GM21717 (cell line): Measurements from ENCODE around the gene PPP1R11.
"Not testable (repeated sequence)": the region's sequence is repeated elsewhere in the genome, so short reads cannot be mapped to it uniquely, and the experiment has no call there.

Source experiments
- ATAC-seq: cut with Tn5 transposase; IDR thresholded peaks from one replicate; pipeline ENCODE4 v1.9.1; 2021; ENCODE audit warnings: mild to moderate bottlenecking, moderate library complexity; ENCODE audit not compliant: unreplicated experiment

PPP1R11 gene

GRCh38 chr6:30093951-30094661, 27.1 kb downstream of the PPP1R11 start:
- no peak for ATAC-seq

DNA sequence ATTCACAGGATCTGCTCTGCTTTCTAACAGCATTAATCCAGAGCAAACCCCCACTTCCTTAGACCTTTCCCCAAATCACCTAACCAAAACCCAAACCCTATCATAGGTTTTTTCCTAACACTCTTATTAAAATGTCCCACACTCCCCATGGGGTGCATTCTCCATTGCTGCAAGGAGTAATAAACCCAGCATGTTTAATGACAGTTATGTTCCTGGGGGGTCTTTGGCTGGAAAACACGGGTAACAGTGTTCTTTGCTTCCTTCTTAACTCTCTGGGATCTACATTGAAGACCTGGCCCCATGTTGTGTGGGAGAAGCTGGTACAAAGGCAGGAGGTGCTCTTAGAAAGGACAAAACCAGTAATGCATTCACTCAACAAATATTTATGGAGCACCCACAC, 29.8 kb downstream of the PPP1R11 start:
- ATAC-seq: no peak

GRCh38 chr6:30097902-30098768, 31.1 kb downstream of the PPP1R11 start:
- no peak for ATAC-seq

DNA sequence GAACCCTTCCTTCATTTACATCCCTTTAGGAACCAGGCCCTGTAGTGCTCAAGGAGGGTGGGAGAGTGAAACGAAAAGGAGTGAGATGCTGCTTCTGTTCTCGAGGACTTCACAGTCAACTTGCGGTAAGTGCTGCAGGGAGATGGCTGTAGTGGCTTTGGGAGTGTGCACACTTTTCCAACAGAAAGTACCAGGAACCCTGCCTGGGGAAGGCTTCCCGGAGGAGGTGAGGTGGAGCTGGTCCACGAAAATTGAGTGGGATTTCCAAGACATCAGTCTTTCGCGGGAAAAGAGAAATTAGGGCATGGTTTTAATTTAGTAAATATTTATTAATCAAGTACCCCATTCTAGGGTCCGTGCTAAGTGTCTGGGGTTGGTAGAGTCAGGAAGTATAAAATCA, 33.2 kb downstream of the PPP1R11 start:
- no peak for ATAC-seq

DNA sequence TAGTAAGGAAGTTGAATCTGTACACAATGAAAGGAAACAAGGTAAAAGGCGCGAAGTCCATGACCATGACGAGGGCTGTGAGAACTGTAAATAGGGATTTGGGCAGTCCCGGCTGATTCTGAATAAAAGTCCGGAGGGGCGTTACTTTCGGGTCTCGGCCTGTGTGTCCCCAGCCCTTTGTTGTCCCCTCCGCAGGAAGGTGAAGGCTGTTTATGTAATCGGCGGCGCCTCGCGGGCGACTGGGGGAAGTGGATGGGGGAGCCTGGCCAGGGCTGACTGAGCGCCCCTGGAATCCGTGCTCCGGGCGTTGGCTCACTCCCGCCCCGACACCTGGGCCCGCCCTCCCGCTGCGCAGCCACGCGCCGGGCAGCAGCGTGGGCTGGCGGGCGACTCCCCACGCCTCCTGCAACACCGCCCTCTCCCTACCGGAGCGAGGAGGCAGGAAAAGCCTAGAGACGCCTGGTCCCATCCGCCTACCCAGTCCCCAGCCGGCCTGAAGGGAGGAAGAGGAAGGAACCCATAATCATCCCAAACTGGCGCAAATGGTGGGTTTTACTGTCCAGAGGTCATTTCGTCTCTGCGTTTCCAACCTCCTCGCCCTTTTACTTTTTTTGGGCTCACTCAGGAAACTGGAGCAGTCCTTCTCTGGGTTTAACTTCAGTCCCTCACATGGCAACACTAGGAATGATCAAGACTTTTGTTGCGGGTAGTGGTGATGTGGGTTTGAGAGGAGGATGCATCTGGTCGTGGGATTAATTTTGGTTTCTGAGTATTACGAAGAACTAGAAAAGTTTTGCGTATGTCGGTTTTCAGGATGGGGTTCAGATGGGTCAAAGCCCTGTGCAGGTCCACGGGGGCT, 33.8 kb downstream of the PPP1R11 start:
- no peak for ATAC-seq

- ATAC-seq: peak; percentile 50
These were observed 34.7 kb downstream of the PPP1R11 start for GRCh38 chr6:30101444-30102413.

- no peak for ATAC-seq
These were observed 35.5 kb downstream of the PPP1R11 start for GRCh38 chr6:30102414-30102969.

GRCh38 chr6:30102970-30103871, 36.2 kb downstream of the PPP1R11 start:
- ATAC-seq: peak; percentile 57

DNA sequence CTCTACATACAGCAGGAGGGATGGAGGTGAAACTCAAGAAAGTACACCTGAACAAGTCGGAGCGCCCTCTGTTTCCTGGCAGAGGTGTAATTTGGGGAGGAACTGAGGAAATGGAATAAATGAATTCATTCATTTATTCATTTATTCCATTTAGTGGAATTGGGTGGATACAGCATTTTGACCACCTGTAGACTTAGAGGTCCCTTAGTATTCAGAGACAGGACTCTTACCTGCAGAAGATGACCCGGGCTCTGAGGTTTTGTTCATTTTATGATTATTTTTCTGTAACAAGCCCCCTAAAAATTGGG, 36.8 kb downstream of the PPP1R11 start:
- ATAC-seq: no peak

- no peak for ATAC-seq
These were observed 37.7 kb downstream of the PPP1R11 start for GRCh38 chr6:30104661-30105060.

DNA sequence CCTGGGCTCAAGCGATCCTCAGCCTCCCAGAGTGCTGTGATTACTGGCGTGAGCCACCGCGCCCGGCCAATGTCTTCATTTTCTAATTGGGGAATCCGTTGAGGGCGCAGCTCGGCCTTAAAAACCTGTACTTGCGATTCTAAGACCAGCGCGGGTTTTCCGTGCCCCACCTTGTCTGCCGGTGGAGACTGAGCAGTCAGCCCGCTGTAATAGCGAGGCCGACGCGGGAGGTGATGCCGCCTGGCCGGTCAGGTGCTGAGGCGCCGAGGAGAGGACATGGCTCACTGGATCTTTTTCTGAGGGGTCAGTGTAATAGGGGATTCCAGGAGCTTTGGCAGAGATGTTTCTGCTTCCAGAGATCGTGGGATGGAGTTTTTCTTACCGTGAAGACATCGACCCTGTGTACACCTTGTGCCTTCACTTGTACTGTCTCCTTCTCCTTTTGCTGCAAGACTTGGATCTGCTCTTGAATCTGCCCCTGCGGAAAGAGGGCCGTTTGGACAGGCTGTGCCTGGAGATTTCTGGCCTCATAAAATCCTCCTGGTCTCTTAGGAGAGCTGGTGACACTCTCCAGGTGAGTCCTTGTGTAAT, 44.4 kb downstream of the PPP1R11 start:
- no peak for ATAC-seq

- no peak for ATAC-seq
These were observed 45.5 kb downstream of the PPP1R11 start for GRCh38 chr6:30112402-30112994.

DNA sequence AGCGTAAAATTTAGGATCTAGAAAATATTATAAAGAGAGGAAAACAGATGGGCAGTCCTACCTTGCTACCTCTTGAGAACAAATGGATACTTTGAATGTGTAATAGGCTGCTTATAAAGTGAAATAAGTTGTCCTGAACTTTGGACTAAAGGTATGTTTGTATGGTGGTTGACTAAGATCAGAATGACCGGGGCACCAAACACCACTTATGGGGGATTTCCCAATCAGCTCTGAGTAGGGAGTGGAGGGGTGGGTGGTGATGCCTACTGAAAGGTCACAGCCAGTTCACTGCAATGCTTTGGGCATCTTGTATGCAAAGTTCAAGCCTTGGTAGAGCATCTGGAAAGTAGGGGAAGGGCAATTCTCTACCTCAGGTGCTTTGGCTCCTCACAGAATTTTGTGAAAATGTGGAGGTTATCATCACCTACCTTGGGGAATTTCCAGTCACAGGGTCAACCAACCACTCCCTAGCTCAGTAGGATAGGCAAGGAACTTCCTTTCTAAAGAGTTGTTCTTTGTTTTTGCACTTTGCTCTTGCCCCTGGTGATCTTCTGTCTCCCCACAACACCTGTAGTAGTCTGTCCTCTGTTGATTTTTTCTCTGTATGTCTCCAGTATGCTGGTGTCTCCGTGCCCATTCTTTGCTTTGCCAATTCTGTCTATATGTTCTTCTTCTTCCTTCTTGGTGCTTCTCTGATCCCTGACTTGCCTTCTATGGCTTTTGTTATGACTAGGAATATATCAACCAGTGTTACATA, 46.2 kb downstream of the PPP1R11 start, which contains the start of gene TRIM31:
TRIM31 (minus strand) TSS at position 88 of the 757 bp plus-strand sequence. CDS start 285 bp downstream, outside the sequence.
- peak; percentile 38 for ATAC-seq

DNA sequence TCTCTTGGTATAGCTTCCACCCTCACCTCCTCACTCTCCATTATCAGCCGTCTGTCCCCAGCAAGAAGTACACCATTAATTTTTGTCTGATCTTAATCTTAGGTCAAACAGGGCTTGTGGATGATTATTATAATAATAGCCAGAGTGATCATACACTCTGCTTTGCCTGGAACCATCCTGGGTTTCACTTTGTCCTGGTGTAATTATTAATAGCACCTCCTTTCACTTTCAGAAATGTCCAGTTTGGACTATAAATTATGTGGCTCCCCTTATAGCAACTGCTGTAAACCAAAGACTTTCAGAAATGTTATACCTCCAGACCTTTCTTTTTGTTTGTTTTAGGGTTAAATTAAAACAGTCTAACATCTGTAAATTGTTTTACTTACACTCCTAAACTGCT, 46.8 kb downstream of the PPP1R11 start:
- no peak for ATAC-seq

DNA sequence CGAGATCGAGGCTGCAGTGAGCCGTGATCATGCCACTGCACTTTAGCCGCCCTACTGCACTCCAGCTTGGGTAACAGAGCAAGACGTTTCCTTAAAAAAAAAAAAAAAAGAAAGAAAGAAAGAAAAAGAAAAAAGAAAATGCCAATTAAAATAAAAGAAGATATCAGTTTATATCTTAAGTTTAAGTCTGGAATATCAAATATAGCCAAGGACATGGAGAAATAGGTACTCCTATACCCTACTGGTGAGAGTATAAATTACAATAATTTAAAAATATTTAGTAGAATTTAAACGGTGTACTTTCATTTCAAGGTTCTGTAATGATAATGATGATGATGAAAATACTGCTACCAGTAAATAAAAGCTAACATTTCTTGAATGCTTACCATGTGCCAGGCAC, 49.7 kb downstream of the PPP1R11 start:
- ATAC-seq: no peak

DNA sequence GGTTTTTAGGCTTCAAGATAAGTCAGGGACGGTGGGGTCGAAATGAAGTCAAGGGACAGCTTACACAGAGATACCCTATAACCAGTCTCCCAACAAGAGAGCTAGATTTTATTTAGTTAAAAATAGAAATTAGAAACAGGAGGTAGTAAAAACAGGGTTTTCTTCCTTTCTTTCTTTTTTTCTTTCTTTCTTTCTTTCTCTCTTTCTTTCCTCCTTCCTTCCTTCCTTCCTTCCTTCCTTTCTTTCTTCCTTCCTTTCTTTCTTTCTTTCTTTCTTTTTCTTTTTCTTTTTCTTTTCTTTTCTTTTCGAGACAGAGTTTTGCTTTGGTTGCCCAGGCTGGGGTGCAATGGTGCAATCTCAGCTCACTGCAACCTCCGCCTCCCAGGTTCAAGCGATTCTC, 51.7 kb downstream of the PPP1R11 start:
- ATAC-seq: not testable (repeated sequence)
